Endothelial cell (in vitro differentiated cells): ENCODE data around the gene TRPV2. TPM values are rescaled to one million over a fixed set of nuclear protein-coding genes. Genes with fewer than 3 reads are reported as not detected.

Experiments
- DNase-seq: peaks from one replicate; pipeline ENCODE4 v3.0.0; 2021; ENCODE audit warnings: low spot score
- H3K27ac Mint-ChIP-seq: one replicate; pipeline ENCODE4 v1.8.0; 2021; ENCODE audit warnings: mixed read lengths, inconsistent platforms; ENCODE audit not compliant: unreplicated experiment
- H3K27me3 Mint-ChIP-seq: one replicate; pipeline ENCODE4 v1.8.0; 2021; ENCODE audit warnings: mild to moderate bottlenecking, moderate library complexity, mixed read lengths, inconsistent platforms; ENCODE audit not compliant: unreplicated experiment
- H3K36me3 Mint-ChIP-seq: one replicate; pipeline ENCODE4 v1.8.0; 2021; ENCODE audit warnings: mild to moderate bottlenecking, low read depth, mixed read lengths, inconsistent platforms; ENCODE audit not compliant: unreplicated experiment
- H3K4me1 Mint-ChIP-seq: one replicate; pipeline ENCODE4 v1.8.0; 2021; ENCODE audit warnings: mild to moderate bottlenecking, mixed read lengths, inconsistent platforms; ENCODE audit not compliant: unreplicated experiment
- H3K4me3 Mint-ChIP-seq: one replicate; pipeline ENCODE4 v1.8.0; 2021; ENCODE audit warnings: mild to moderate bottlenecking, mixed read lengths, inconsistent platforms; ENCODE audit not compliant: unreplicated experiment
- H3K9me3 Mint-ChIP-seq: one replicate; pipeline ENCODE4 v1.8.0; 2021; ENCODE audit warnings: mixed read lengths, inconsistent platforms; ENCODE audit not compliant: unreplicated experiment
- CTCF ChIP-seq: fragments of 200-600 bp; sonication (generic); IDR thresholded peaks from one replicate; pipeline ENCODE4 v1.5.0; 2021; ENCODE audit warnings: antibody characterized with exemption; ENCODE audit not compliant: unreplicated experiment
- total RNA-seq: library from RNA; stranded (reverse); fragmentation: NEBNext Ultra II Directional; extraction: Animal tissue kit (Norgen Biotek cat#: 25700); gene quantifications from one replicate; pipeline ENCODE4 v1.2.1, GENCODE V29; 2021; ENCODE audit not compliant: unreplicated experiment

The TRPV2 gene
- total RNA-seq, 1 donor from 2014 or later, result 4.8 TPM

- Mint-ChIP-seq H3K9me3 (no peaks in the 10 kb centered on the region), H3K36me3 (no peaks in the 10 kb centered on the region), H3K4me1 (peaks cover 11% of the 10 kb centered on the region), H3K27me3 (peaks cover 9% of the 10 kb centered on the region), H3K27ac (no peak overlapping the region), H3K4me3 (no peak overlapping the region)
- no peak for TF ChIP-seq CTCF
- no peak for DNase-seq
Observed at GRCh38 chr17:16472539-16472938, 57.2 kb downstream of the TRPV2 start.

DNA sequence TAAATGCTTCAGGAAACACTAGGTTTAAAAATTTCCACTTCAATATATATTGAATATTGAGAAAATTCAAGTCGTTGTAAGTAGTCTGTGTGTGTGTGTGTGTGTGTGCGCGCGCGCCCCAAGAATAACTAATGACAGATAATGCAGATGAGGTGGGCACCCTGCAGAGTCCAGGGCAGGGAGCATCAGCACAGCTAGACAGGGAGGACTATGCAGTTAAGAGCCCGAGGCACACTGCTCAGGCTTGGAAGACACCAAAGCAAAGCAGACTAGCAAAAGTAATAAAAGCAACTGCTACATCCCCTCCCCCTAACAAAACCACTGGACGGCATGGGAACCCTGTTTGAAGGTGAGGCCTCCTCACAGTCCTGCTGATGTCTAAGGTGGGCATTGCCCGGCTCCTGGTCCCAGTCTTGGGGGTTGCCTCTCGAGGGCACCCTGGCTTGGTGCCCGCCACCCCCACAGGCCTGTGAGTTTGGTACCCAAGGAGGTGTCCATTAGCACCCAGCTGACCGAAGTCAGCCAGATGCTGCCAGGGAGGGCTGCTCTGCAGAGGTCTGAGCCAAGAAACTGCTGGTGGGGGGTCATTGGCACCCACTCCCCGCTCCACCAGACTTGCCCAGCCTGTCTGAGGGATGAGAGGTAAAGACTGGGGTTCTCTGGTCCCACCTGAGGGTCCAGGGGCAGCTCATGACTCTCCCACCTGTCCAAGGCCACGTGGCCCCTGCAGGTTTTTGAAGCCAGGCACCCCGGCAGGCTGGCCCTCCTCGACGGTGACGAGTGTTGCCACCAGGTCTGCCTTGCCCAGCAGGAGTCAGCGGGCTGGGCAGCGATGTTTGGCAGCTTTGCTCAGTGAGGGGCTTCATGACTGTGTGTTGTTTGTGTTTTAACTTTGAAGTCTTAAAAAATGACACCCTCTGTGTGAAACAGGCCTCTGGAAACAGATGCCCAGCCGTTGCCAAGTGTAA is 58.0 kb downstream of the TRPV2 start:
- Mint-ChIP-seq H3K9me3 (no peaks in the 10 kb centered on the region), H3K36me3 (no peaks in the 10 kb centered on the region), H3K4me1 (peaks cover 11% of the 10 kb centered on the region), H3K4me3 (no peak overlapping the region), H3K27ac (no peak overlapping the region), H3K27me3 (peaks cover 5% of the 10 kb centered on the region)
- TF ChIP-seq CTCF, result no peak
- DNase-seq, result no peak

DNA sequence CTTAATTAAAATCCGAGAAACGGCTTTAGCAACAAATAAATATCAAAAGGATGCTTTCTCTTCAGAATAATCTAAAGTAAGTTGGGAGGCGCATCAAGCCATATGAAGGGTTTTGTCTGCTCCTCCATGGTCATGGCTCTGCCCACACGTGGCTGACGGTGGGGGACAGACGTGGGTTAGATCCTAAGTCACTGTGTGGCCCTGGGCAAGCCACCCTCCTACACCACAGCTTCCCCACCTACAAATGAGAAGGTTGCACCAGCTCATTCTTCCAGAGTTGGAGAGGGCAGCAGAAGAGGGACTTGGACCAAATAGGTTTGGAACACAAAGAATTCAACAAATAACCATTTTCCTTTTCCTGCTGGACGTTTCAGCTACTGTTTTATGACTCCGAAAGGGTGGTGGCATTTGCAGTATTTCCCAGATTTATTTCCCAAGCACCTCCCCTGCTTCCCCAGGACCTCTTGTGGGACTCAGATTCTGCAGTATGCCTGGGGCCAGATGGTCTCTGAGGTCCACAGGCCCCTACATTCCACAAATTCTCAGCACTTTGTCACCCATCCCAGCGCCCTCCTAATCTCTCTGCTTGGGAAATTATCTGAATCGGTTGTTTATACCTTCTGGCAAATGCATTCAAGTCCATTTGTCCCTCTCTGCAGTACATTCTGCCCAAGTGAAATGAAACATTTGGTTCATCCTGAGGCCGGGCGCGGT is 58.8 kb downstream of the TRPV2 start:
- Mint-ChIP-seq H3K36me3 (no peaks in the 10 kb centered on the region), H3K4me3 (no peak overlapping the region), H3K4me1 (peaks cover 8% of the 10 kb centered on the region), H3K9me3 (no peaks in the 10 kb centered on the region), H3K27me3 (peaks cover 5% of the 10 kb centered on the region), H3K27ac (no peak overlapping the region)
- DNase-seq, result no peak
- TF ChIP-seq CTCF, result no peak

GRCh38 chr17:16475179-16475704 is 59.9 kb downstream of the TRPV2 start:
- H3K27ac Mint-ChIP-seq, result no peak overlapping the region
- no peak for TF ChIP-seq CTCF
- no peaks in the 10 kb centered on the region for H3K36me3 Mint-ChIP-seq
- H3K9me3 Mint-ChIP-seq, result no peaks in the 10 kb centered on the region
- no peak for DNase-seq
- H3K4me3 Mint-ChIP-seq, result no peak overlapping the region
- peaks cover under 1% of the 10 kb centered on the region for H3K4me1 Mint-ChIP-seq
- peaks cover 5% of the 10 kb centered on the region for H3K27me3 Mint-ChIP-seq
